OCI-LY1 (cell line): ENCODE measurements around the gene RALGPS1.

ENCODE experiments used
- CTCF ChIP-seq: fragments of 200-600 bp; sonication (generic), shearing (Covaris generic); IDR thresholded peaks from 2 replicates; pipeline ENCODE4 v1.5.1; 2017; ENCODE audit warnings: mild to moderate bottlenecking, antibody characterized with exemption, low read length, moderate library complexity, mixed read lengths
- EZH2 ChIP-seq: fragments of 200-600 bp; sonication (generic), shearing (Covaris generic); IDR thresholded peaks from 2 replicates; pipeline ENCODE4 v1.8.0; 2017; ENCODE audit warnings: borderline replicate concordance, mixed run types, mild to moderate bottlenecking, antibody characterized with exemption, low read length, moderate library complexity, mixed read lengths

DNA sequence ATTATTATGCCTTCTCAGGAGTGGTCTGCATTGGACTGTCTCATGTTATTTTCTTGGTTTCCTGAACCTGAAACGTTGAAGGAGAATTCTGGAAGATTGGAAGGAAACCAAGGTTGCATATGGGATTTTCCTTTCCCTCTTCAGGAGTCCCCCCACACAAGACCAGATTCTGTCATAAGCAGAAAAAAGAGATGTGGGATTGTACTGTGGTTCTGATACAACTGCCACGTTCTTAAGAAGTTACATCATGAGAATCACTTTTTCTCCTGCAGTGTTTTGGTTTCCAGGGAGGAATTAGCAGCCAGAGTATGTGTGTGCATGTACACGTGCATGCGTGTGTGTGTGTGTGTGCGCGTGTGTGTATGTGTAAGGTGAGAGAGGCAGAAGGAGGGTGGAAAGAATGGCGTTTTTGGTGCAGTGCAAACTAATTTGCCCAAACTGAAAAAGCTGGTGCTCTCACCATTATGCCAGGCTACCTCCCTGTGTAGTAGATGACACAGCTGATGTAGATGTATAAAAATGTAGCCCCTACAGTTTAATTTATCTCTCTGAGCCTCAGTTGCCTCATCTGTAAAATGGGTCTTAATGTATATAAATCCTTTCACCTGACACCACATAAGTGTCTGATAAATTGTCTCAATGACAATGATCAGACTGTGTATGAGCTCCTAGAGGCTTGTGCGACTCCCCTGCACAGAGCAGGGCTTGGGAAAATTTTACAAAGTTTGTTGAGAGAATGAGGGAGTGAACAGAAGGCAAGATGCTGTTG, 38.6 kb downstream of the RALGPS1 start:
- TF ChIP-seq CTCF (no peak), EZH2 (no peak)
